A673 (cell line): ENCODE results near the gene KDM4B.

Experiments used
- EZH2 ChIP-seq: fragments of 200-600 bp; sonication (generic); IDR thresholded peaks from 2 replicates; pipeline ENCODE4 v1.6.1; 2017; ENCODE audit warnings: borderline replicate concordance, low read depth, mild to moderate bottlenecking, mixed read lengths, antibody characterized with exemption, low read length; ENCODE audit not compliant: poor library complexity, severe bottlenecking
- TF ChIP-seq, protein P1 (sequence below): fragments of 300-800, 200-600 bp; sonication (generic); conservative IDR thresholded peaks from 2 replicates; pipeline ENCODE4 v1.5.1; 2017; ENCODE audit warnings: low read depth, mild to moderate bottlenecking, antibody characterized with exemption, low read length, moderate library complexity, mixed read lengths

DNA sequence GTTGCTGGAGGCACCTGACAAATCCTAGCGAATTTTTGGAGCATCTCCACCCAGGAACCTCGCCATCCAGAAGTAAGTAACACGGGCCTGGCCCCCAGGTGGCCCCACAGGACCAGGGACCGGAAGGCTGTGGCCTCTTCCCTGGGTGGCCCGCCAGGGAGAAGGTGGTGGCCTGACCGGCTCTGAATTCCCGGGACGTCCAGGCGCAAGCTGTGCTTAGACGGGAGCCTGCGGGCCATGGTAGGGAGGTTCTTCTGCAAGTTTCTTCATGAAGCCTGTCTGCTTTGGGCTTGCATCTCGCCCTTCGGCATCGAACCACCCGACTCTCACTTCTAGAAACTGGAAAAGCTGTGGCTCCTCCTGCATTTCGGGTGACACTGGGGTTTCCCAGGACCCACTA lies 47.4 kb downstream of the KDM4B start:
- TF ChIP-seq EZH2: no peak
- TF ChIP-seq, protein P1, sequence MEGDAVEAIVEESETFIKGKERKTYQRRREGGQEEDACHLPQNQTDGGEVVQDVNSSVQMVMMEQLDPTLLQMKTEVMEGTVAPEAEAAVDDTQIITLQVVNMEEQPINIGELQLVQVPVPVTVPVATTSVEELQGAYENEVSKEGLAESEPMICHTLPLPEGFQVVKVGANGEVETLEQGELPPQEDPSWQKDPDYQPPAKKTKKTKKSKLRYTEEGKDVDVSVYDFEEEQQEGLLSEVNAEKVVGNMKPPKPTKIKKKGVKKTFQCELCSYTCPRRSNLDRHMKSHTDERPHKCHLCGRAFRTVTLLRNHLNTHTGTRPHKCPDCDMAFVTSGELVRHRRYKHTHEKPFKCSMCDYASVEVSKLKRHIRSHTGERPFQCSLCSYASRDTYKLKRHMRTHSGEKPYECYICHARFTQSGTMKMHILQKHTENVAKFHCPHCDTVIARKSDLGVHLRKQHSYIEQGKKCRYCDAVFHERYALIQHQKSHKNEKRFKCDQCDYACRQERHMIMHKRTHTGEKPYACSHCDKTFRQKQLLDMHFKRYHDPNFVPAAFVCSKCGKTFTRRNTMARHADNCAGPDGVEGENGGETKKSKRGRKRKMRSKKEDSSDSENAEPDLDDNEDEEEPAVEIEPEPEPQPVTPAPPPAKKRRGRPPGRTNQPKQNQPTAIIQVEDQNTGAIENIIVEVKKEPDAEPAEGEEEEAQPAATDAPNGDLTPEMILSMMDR: no peak
